Endothelial cell of umbilical vein (primary cell): Measurements from ENCODE around the gene ALDH8A1. TPM values are rescaled to one million over a fixed set of nuclear protein-coding genes. Genes with fewer than 3 reads are reported as not detected.
A peak's percentile ranks its signal among the peaks of the same experiment; 100 is the strongest.

ENCODE experiments used
- BruUV-seq: library from RNA; stranded (reverse); fragments of 400-500 nt; replicated peaks from 2 replicates; lab custom pipeline; 2021; lab: Mats Ljungman, UMichigan
- CTCF ChIA-PET: fragments of 300-600, 350-600 bp; sonication (Branson Sonifier 250); formaldehyde crosslinking; loops from one replicate; lab custom pipeline; 2021; ENCODE audit warnings: antibody characterized with exemption, inconsistent platforms; lab: Charles Lee
- POLR2A ChIA-PET: fragments of 300-600, 350-600 bp; sonication (Branson Sonifier 250); formaldehyde crosslinking; loops from one replicate; lab custom pipeline; 2021; ENCODE audit warnings: antibody characterized with exemption, inconsistent platforms; lab: Charles Lee
- DNase-seq: peaks from one replicate; pipeline ENCODE4 v3.0.0-alpha.2; 2011; ENCODE audit warnings: low read depth, low spot score
- FAIRE-seq: peaks from 2 replicates; lab custom pipeline; 2011; peaks lifted over from hg19 to GRCh38; lab: Jason Lieb, UNC
- H2AFZ ChIP-seq: 2 replicates; pipeline ENCODE4 v1.6.0; 2012; ENCODE audit warnings: low read depth, low read length, control low read depth, inconsistent platforms
- H3K27ac ChIP-seq: 2 replicates; pipeline ENCODE4 v1.5.1; 2011; ENCODE audit warnings: low read depth, mild to moderate bottlenecking, control low read depth, low read length, moderate library complexity; ENCODE audit not compliant: insufficient read depth
- H3K27me3 ChIP-seq, 2 experiments: 2 replicates each; pipeline versions ENCODE4 v1.6.0 to v1.6.1; 2011; ENCODE audit warnings: low read length in 2 of 2, mixed read lengths in 1 of 2; ENCODE audit not compliant: control insufficient read depth in 2 of 2, insufficient read depth in 2 of 2
- H3K36me3 ChIP-seq, 2 experiments: 2 replicates in 1 of 2; 3 replicates in 1 of 2; pipeline ENCODE4 v1.5.1; 2011; ENCODE audit warnings: low read length in 2 of 2, mild to moderate bottlenecking in 1 of 2, moderate library complexity in 1 of 2; ENCODE audit not compliant: control insufficient read depth in 2 of 2, insufficient read depth in 2 of 2; ENCODE audit errors: extremely low read depth in 1 of 2
- H3K4me1 ChIP-seq: 3 replicates; pipeline ENCODE4 v1.5.1; 2011; ENCODE audit warnings: mild to moderate bottlenecking, low read length; ENCODE audit not compliant: control insufficient read depth, insufficient read depth; ENCODE audit errors: extremely low read depth
- H3K4me2 ChIP-seq: 2 replicates; pipeline ENCODE4 v1.6.1; 2011; ENCODE audit warnings: low read length, control low read depth, mixed read lengths; ENCODE audit not compliant: insufficient read depth
- H3K4me3 ChIP-seq, 3 experiments: fragments of 200-600 bp in 1 of 3; sonication (generic), shearing (Covaris generic) in 1 of 3; replicated peaks in 1 of 3; 2 replicates each; pipeline ENCODE4 v1.5.1; 2011 to 2016; ENCODE audit warnings: control low read depth in 3 of 3, low read length in 3 of 3, mild to moderate bottlenecking in 2 of 3, inconsistent platforms in 1 of 3, low read depth in 1 of 3, moderate library complexity in 1 of 3; ENCODE audit not compliant: insufficient read depth in 1 of 3
- H3K79me2 ChIP-seq: 2 replicates; pipeline ENCODE4 v1.6.0; 2012; ENCODE audit warnings: low read length, inconsistent platforms; ENCODE audit not compliant: control insufficient read depth, insufficient read depth
- H3K9ac ChIP-seq: replicated peaks from 2 replicates; pipeline ENCODE3; 2011; ENCODE audit warnings: low read length, control low read depth; ENCODE audit not compliant: insufficient read depth; ENCODE audit errors: extremely low read depth
- H3K9me1 ChIP-seq: replicated peaks from 3 replicates; pipeline ENCODE4 v1.6.0; 2011; ENCODE audit warnings: mild to moderate bottlenecking, low read length; ENCODE audit not compliant: control insufficient read depth, insufficient read depth; ENCODE audit errors: extremely low read depth
- H3K9me3 ChIP-seq: replicated peaks from 2 replicates; pipeline ENCODE4 v1.5.1; 2012; ENCODE audit warnings: low read length, inconsistent platforms; ENCODE audit not compliant: control insufficient read depth, insufficient read depth
- H4K20me1 ChIP-seq: replicated peaks from 2 replicates; pipeline ENCODE3; 2011; ENCODE audit warnings: mild to moderate bottlenecking, low read length; ENCODE audit not compliant: control insufficient read depth, insufficient read depth; ENCODE audit errors: extremely low read depth
- CTCF ChIP-seq, 2 donors: IDR thresholded peaks; 1 replicate in 1 of 2; 2 replicates in 1 of 2; pipeline ENCODE4 v1.5.1; 2011; ENCODE audit warnings: low read length in 2 of 2, mild to moderate bottlenecking in 2 of 2, moderate library complexity in 2 of 2, control low read depth in 1 of 2, inconsistent platforms in 1 of 2, low read depth in 1 of 2; ENCODE audit not compliant: insufficient read depth in 1 of 2; ENCODE audit errors: extremely low read depth in 1 of 2
- FOS ChIP-seq: IDR thresholded peaks from 2 replicates; pipeline ENCODE4 v1.6.1; 2011; ENCODE audit warnings: mild to moderate bottlenecking, low read length, moderate library complexity, borderline replicate concordance; ENCODE audit not compliant: insufficient read depth
- GATA2 ChIP-seq: IDR thresholded peaks from 2 replicates; pipeline ENCODE4 v1.7.0; 2011; ENCODE audit warnings: low read depth, mild to moderate bottlenecking, moderate library complexity, mixed read lengths, low read length; ENCODE audit not compliant: insufficient read length, insufficient read depth
- JUN ChIP-seq: IDR thresholded peaks from 2 replicates; pipeline ENCODE4 v1.6.1; 2011; ENCODE audit warnings: borderline replicate concordance, low read depth; ENCODE audit not compliant: insufficient read length, insufficient read depth
- MYC ChIP-seq: IDR thresholded peaks from one replicate; pipeline ENCODE4 v1.6.1; 2011; ENCODE audit warnings: mild to moderate bottlenecking, low read depth, low read length
- POLR2A ChIP-seq: IDR thresholded peaks from 2 replicates; pipeline ENCODE4 v1.6.1; 2012; ENCODE audit warnings: low read depth, mild to moderate bottlenecking, control low read depth, low read length
- POLR2AphosphoS5 ChIP-seq: IDR thresholded peaks from 2 replicates; pipeline ENCODE4 v1.6.1; 2012; ENCODE audit warnings: low read depth, mild to moderate bottlenecking, control low read depth, low read length, moderate library complexity; ENCODE audit not compliant: insufficient read depth
- dilution Hi-C: fragments of 300-500 bp; cut with MboI; formaldehyde crosslinking; loops from one replicate; pipeline ENCODE4 v1.15.0; 2019; ENCODE audit warnings: low sequenced_read_pairs; ENCODE audit not compliant: extremely low pct_ligation_motif_present
- intact Hi-C: fragments of 100-400 bp; cut with micrococcal nuclease; formaldehyde crosslinking; loops from one replicate; pipeline ENCODE4 v1.10.0; 2022
- polyA plus RNA-seq, 4 experiments: library from polyadenylated mRNA; depleted of rRNA in 3 of 4; stranded (reverse) in 3 of 4; unstranded in 1 of 4; fragments of >200 nt; gene quantifications; 2 replicates each; pipeline versions ENCODE4 v1.2.1 to v1.2.3, GENCODE V29; 2011 to 2012; ENCODE audit warnings: missing spikeins in 1 of 4
- total RNA-seq: library from RNA; stranded (reverse); gene quantifications from 2 replicates; pipeline ENCODE4 v1.2.3, GENCODE V29; 2021
- TF ChIP-seq, protein P1 (sequence below): IDR thresholded peaks from 2 replicates; pipeline ENCODE4 v1.6.1; 2011; ENCODE audit not compliant: insufficient read depth, insufficient read length

ALDH8A1 gene
- total and polyA plus RNA-seq, 2 donors (not counting 3 experiments of a cell fraction or from before 2014, with no cell fraction given), result 0.08 to 0.95 TPM

DNA sequence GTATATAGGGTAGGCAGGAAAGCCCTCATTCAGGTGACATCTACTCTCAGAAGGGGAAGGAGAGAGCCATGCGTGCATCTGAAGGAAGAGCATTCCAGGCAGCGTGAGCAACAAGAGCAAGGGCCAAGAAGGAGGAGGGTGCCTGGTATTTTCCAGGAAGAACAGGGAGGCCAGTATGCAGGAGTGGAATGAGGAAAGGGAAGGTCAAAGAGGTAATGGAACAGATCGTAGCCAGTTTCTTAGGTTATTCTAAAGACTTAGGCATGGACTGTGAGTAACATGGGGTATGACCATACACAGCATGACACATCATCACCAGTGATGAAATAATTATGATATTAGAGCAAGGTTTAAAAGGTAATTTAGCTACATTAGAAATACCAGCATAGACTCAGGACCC lies 24.1 kb downstream of the ALDH8A1 start:
- no TSS peak for BruUV-seq
- FAIRE-seq (peak; percentile 59), DNase-seq (peak; percentile 81)
- ChIA-PET POLR2A (interaction anchor here (0.6 to 0.7 kb wide), 2 partner anchors 197 to 500 kb away, joined by 4 to 8 read pairs; no protein-coding TSS in a partner anchor), CTCF (interaction anchor here (0.7 to 2.1 kb wide), 7 partner anchors 15 to 829 kb away, joined by 3 to 19 read pairs (median 4); no protein-coding TSS in a partner anchor)
- no peak overlapping the region for H3K9ac ChIP-seq
- H2AFZ ChIP-seq, result peak overlapping the region; percentile 26
- H3K9me3 ChIP-seq, result no peaks in the 10 kb centered on the region
- no peaks in the 10 kb centered on the region for H3K4me1 ChIP-seq
- H3K79me2 ChIP-seq, result no peaks in the 10 kb centered on the region
- H3K36me3 ChIP-seq, result no peaks in the 10 kb centered on the region
- no peak for TF ChIP-seq MYC
- TF ChIP-seq JUN, result peak; percentile 35
- H3K27ac ChIP-seq, result no peak overlapping the region
- intact Hi-C loops, result no loop called here
- no peaks in the 10 kb centered on the region for H3K9me1 ChIP-seq
- no peaks in the 10 kb centered on the region for H4K20me1 ChIP-seq
- H3K4me3 ChIP-seq, result no peak overlapping the region
- H3K4me2 ChIP-seq, result no peak overlapping the region
- dilution Hi-C loops, result no loop called here
- no peaks in the 10 kb centered on the region for H3K27me3 ChIP-seq

DNA sequence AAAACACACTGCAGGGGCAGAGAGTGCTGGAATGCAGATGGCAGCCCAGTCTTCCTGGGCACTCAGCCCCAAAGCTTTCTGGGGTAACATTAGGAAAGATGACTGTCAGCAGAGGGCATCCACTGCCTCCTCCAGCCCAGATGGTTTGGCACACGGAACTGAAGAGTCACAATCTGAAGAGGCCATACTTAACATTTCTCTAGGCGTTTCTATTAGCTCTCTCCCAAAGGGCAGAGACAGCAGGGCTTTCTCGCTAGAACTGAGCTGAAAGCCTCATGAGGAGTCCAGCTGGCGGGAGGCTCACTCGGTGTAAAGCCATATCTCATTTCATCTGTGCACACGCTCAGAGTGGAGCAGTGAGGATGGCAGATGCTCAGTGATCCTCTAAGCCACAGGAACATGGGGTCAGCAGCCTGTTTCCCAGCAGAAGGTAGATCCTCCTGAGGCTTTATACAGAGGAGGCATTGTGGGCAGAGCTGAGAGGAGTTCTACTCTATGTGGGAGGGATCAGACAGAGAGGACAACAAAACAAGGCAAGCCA lies 28.1 kb downstream of the ALDH8A1 start:
- H4K20me1 ChIP-seq, result no peaks in the 10 kb centered on the region
- CTCF ChIA-PET, result interaction anchor here (2.0 kb wide), 1 partner anchor 19 kb away, joined by 7 read pairs; no protein-coding TSS in a partner anchor

More for the DNA sequence above, 28.1 kb downstream of the ALDH8A1 start:
- H3K9ac ChIP-seq, result no peak overlapping the region
- BruUV-seq, result no TSS peak
- no peaks in the 10 kb centered on the region for H3K9me1 ChIP-seq
- no peak overlapping the region for H3K27ac ChIP-seq
- FAIRE-seq (no peak), DNase-seq (no peak)
- H3K27me3 ChIP-seq, result no peaks in the 10 kb centered on the region
- POLR2A ChIA-PET, result no interaction called here
- TF ChIP-seq POLR2A (no peak), GATA2 (no peak), CTCF (IDR thresholded peaks at IDR 0.05; ENCODE audit: extremely low read depth in 1 of 2, insufficient read depth in 1 of 2, low read depth in 1 of 2, low read length in 2 of 2) (no peak), MYC (no peak), POLR2AphosphoS5 (no peak), FOS (no peak)
- TF ChIP-seq, protein P1, sequence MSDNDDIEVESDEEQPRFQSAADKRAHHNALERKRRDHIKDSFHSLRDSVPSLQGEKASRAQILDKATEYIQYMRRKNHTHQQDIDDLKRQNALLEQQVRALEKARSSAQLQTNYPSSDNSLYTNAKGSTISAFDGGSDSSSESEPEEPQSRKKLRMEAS, result no peak
- H3K4me3 ChIP-seq, result no peak overlapping the region
- H3K79me2 ChIP-seq, result no peaks in the 10 kb centered on the region
- no peak overlapping the region for H2AFZ ChIP-seq
- H3K4me1 ChIP-seq, result peaks cover 4% of the 10 kb centered on the region
- H3K4me2 ChIP-seq, result no peak overlapping the region
- intact Hi-C loops, result no loop called here
- H3K9me3 ChIP-seq, result no peaks in the 10 kb centered on the region
- dilution Hi-C loops, result no loop called here
- no peaks in the 10 kb centered on the region for H3K36me3 ChIP-seq
